HAP-1 (cell line): ENCODE data around the gene IDH2.

ENCODE experiments used
- DNase-seq, 2 experiments: peaks; one replicate each; pipeline ENCODE4 v3.0.0-alpha.2; 2016 to 2020; ENCODE audit warnings: low spot score in 2 of 2
- H3K27me3 ChIP-seq: fragments of 250-450 bp; sonication (Bioruptor Pico); 2 replicates; pipeline ENCODE4 v1.5.1; 2020; ENCODE audit warnings: low read depth, mild to moderate bottlenecking, moderate library complexity
- H3K36me3 ChIP-seq: fragments of 250-450 bp; sonication (Bioruptor Pico); replicated peaks from 2 replicates; pipeline ENCODE4 v1.5.1; 2020; ENCODE audit warnings: mild to moderate bottlenecking
- H3K4me1 ChIP-seq: fragments of 250-450 bp; sonication (Bioruptor Pico); 2 replicates; pipeline ENCODE4 v1.5.1; 2020; ENCODE audit warnings: mild to moderate bottlenecking
- H3K4me3 ChIP-seq: fragments of 250-450 bp; sonication (Bioruptor Pico); 2 replicates; pipeline ENCODE4 v1.5.1; 2020; ENCODE audit warnings: mild to moderate bottlenecking, moderate library complexity
- H3K9me3 ChIP-seq: fragments of 250-450 bp; sonication (Bioruptor Pico); 2 replicates; pipeline ENCODE4 v1.5.1; 2020; ENCODE audit warnings: mild to moderate bottlenecking, moderate library complexity
- in situ Hi-C: fragments of 300-500 bp; cut with MboI; formaldehyde crosslinking; loops from 3 replicates; pipeline ENCODE4 v1.14.3; 2020; ENCODE audit warnings: low sequenced_read_pairs, inconsistent platforms, mixed read lengths

Gene IDH2

DNA sequence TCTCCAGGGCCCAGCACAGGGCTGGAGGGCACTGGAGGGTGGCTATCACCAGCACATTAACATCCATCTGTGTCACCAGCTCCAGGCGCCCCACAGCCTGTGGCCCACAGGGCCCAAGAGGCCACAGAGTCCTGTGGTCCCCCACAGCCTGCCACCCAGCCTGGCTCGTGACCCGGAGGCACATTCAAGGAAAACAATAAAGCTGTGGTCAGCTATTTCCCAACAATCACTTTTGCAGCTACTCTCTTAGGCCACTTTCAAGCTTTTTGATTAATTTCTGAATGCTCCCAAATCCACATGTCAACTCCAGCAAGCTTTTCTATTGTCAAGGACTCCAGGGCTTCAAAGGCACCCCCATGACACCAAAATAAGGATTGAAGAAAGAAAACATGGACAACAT lies 16.7 kb downstream of the IDH2 start:
- H3K4me3 ChIP-seq = no peak overlapping the region
- H3K27me3 ChIP-seq = no peaks in the 10 kb centered on the region
- in situ Hi-C loops = loop anchor here (10.0 kb wide), 1 partner anchor 211 kb away; no protein-coding TSS in a partner anchor
- no peaks in the 10 kb centered on the region for H3K4me1 ChIP-seq
- peaks cover 4% of the 10 kb centered on the region for H3K36me3 ChIP-seq
- DNase-seq = no peak
- H3K9me3 ChIP-seq = no peaks in the 10 kb centered on the region

DNA sequence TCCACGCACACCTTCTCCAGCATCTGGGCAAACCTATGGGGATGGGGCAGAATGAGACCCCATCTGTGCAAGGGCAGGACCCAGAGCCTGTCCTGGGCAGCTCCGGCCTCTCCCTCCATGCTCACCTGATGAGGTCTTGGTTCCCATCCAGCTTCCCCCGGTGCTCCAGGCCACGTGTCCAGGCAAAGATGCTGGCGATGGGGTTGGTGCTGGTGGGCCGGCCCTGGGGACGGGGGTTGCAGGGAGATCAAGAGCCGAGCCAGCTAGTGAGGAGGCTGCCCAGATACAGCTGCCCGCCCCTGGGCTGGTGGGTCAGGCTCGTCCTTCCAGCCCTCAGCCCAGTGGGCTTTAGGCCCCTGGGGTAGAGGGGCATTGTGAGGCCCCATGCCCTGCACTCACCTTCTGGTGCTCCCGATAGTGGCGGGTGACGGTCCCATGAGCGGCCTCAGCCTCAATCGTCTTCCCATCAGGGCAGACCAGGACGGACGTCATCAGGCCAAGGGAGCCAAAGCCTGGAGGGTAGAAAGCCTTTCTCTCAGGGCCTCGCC lies 17.3 kb downstream of the IDH2 start:
- peaks cover 4% of the 10 kb centered on the region for H3K36me3 ChIP-seq
- no peaks in the 10 kb centered on the region for H3K9me3 ChIP-seq
- H3K4me3 ChIP-seq = no peak overlapping the region
- no peaks in the 10 kb centered on the region for H3K27me3 ChIP-seq
- DNase-seq = no peak
- in situ Hi-C loops = loop anchor here (10.0 kb wide), 1 partner anchor 210 kb away; no protein-coding TSS in a partner anchor
- H3K4me1 ChIP-seq = no peaks in the 10 kb centered on the region

DNA sequence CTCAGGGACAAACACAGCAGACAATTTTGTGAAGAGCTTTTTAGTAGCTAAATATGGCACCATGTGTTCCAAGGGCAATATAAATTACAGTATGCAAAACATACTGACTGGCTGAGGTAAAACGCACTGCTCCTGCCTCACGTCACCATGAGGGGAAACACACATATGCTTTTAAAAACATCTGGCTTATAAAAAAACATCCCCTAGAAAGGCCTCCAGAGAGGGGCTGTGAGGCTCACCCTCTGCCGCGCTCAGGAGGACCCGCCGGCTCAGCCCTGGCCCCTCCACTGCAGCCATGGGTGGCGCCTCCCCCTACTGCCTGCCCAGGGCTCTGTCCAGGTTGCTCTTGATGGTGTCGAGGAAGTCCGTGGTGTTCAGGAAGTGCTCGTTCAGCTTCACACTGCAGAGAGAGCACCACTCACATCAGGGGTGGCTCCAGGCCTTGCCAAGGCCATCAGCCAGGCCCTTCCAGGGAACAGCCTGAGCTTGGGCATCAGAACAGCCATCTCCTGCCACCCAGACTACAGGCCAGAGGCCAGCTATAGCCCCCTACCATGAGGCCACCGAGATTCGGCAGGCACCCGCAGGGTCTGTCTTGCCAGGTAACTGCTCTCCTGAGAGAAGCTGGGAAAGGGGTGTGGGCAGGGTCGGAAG lies 18.2 kb downstream of the IDH2 start:
- Histone ChIP-seq H3K4me1 (no peaks in the 10 kb centered on the region), H3K9me3 (no peaks in the 10 kb centered on the region), H3K4me3 (no peak overlapping the region), H3K27me3 (no peaks in the 10 kb centered on the region), H3K36me3 (peaks cover 4% of the 10 kb centered on the region)
- no peak for DNase-seq
- in situ Hi-C loops = loop anchor here (10.0 kb wide), 1 partner anchor 209 kb away; no protein-coding TSS in a partner anchor

- no peak overlapping the region for H3K4me3 ChIP-seq
- no peaks in the 10 kb centered on the region for H3K9me3 ChIP-seq
- in situ Hi-C loops = loop anchor here (10.0 kb wide), 1 partner anchor 209 kb away; no protein-coding TSS in a partner anchor
- no peaks in the 10 kb centered on the region for H3K4me1 ChIP-seq
- no peak for DNase-seq
- H3K36me3 ChIP-seq = peaks cover 4% of the 10 kb centered on the region
- no peaks in the 10 kb centered on the region for H3K27me3 ChIP-seq
These were observed 18.8 kb downstream of the IDH2 start for GRCh38 chr15:90083419-90083818.

DNA sequence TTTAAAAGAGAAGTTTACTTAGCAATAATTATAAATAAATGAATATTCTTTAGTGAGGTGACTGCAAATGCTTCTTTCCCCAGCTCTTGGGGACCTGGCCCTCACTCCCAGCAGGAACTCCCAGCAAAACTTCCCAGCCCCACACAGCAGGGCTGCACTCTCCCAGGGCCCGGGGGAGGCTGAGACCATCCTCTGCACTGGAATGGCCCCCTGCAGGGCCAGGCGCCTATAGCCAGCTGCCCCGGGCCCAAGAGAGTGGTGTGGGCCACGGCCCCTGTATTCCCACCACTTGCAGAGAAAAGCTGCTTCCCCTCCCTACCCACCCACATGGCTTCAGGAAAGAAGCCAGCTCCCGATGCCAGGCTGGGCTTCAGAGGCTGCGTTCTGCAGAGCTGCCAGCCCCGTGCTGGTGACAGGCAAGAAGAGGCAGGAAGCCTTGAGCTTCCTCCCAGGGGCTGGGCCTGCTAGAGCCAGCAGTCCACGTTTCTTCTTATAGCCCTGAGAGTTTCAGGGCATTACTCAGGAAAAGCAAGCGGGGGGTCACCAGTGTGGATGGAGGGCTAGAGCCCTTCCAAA lies 20.0 kb downstream of the IDH2 start:
- Histone ChIP-seq H3K4me1 (no peaks in the 10 kb centered on the region), H3K9me3 (no peaks in the 10 kb centered on the region), H3K36me3 (peaks cover 4% of the 10 kb centered on the region), H3K4me3 (no peak overlapping the region), H3K27me3 (no peaks in the 10 kb centered on the region)
- DNase-seq = no peak
- in situ Hi-C loops = loop anchor here (10.0 kb wide), 1 partner anchor 207 kb away; no protein-coding TSS in a partner anchor

- no peaks in the 10 kb centered on the region for H3K4me1 ChIP-seq
These were observed 21.4 kb downstream of the IDH2 start for GRCh38 chr15:90080818-90081393.

DNA sequence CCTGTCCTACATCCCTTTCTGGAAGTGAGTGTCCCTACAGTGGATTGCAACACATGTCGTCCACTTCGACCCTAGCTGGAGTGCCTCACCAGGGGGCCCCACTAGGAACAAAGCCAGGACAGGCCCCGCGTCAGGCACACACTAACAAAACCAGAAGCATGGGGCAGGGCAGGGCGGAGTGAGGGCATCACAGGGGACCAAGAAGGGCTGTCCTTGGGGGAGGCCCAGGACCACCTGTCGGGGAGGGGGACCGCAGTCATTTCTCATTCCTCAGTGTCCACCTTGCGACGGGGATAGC lies 21.9 kb downstream of the IDH2 start:
- in situ Hi-C loops = loop anchor here (10.0 kb wide), 1 partner anchor 206 kb away; no protein-coding TSS in a partner anchor
- Histone ChIP-seq H3K4me3 (no peak overlapping the region), H3K27me3 (no peaks in the 10 kb centered on the region), H3K9me3 (no peaks in the 10 kb centered on the region), H3K4me1 (no peaks in the 10 kb centered on the region), H3K36me3 (peaks cover 2% of the 10 kb centered on the region)
- DNase-seq = no peak

More at GRCh38 chr15:90080818-90081393, 21.4 kb downstream of the IDH2 start:
- no peaks in the 10 kb centered on the region for H3K27me3 ChIP-seq
- no peaks in the 10 kb centered on the region for H3K9me3 ChIP-seq
- no peak for DNase-seq
- H3K4me3 ChIP-seq = no peak overlapping the region
- in situ Hi-C loops = loop anchor here (10.0 kb wide), 1 partner anchor 206 kb away; no protein-coding TSS in a partner anchor
- H3K36me3 ChIP-seq = peaks cover 5% of the 10 kb centered on the region

GRCh38 chr15:90079619-90080457 lies 22.4 kb downstream of the IDH2 start:
- Histone ChIP-seq H3K4me3 (no peak overlapping the region), H3K27me3 (no peaks in the 10 kb centered on the region), H3K4me1 (no peaks in the 10 kb centered on the region), H3K9me3 (no peaks in the 10 kb centered on the region), H3K36me3 (peaks cover 2% of the 10 kb centered on the region)
- in situ Hi-C loops = loop anchor here (10.0 kb wide), 3 partner anchors 205 to 345 kb away; no protein-coding TSS in a partner anchor
- no peak for DNase-seq

DNA sequence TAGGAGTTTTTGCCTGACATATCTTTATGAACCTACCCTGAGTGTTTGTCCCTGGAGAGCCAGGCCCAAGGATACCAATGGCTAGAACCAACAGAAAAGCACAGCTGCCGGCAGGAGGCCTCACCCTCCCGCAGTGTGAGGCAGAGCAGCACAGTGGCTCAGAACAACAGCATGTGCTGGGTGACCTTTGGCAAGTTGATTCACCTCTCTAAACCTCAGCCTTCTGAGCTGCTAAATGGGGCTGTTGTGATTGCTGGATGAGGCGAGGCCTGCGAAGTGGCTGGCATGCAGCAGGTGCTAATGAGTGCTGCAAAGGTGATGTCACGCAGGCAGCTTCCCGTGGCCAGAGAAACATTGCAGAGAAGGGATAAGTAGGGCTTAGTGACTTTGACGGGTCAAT lies 23.3 kb downstream of the IDH2 start:
- no peak for DNase-seq
- no peak overlapping the region for H3K4me3 ChIP-seq
- H3K27me3 ChIP-seq = no peaks in the 10 kb centered on the region
- in situ Hi-C loops = loop anchor here (10.0 kb wide), 2 partner anchors 314 to 344 kb away; no protein-coding TSS in a partner anchor
- no peaks in the 10 kb centered on the region for H3K9me3 ChIP-seq
- H3K36me3 ChIP-seq = peaks cover 2% of the 10 kb centered on the region
- H3K4me1 ChIP-seq = no peaks in the 10 kb centered on the region

GRCh38 chr15:90076716-90077115 lies 25.6 kb downstream of the IDH2 start:
- no peak for DNase-seq
- Histone ChIP-seq H3K36me3 (peaks cover 2% of the 10 kb centered on the region), H3K4me3 (no peak overlapping the region), H3K27me3 (no peaks in the 10 kb centered on the region), H3K4me1 (no peaks in the 10 kb centered on the region), H3K9me3 (no peaks in the 10 kb centered on the region)
- in situ Hi-C loops = loop anchor here (10.0 kb wide), 2 partner anchors 312 to 342 kb away; no protein-coding TSS in a partner anchor

DNA sequence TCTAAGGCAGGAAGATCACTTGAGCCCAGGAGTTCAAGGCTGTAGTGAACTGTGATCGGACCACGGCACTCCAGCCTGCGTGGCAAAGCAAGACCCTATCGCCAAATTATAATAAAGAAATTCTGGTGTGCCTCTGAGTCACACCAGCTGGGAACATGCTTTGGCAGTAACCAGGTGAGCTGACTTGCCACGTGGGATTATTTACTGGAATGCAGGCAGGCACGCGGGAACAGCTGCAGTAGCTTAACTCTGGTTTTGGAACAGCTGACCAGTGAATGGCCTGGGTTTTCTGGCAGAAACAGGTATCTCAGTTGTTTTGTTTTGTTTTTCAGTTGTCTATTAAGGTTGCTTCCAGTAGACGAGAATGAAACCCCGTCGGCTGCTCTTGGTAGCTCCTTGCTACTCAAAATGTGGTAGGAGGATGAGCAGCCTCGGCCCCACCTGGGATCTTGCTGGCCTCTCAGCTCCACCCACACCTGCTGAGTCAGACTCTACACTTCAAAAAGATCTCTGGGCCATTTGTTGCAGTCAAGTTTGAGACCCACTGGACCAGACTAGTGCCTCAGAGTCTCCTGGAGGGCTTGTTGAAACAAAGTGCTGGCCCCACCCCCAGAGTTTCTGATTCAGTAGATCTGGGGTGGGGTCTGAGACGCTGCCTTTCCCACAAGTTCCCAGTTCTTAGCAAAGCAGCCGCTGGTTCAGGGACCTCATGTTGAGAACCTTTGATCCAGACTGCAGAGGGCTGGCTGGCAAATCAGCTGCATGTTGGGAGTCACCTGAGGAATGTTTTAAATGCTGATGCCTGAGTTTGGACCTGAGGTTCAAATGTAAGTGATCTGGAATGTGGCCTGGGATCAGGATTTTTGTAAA lies 26.6 kb downstream of the IDH2 start:
- Histone ChIP-seq H3K27me3 (no peaks in the 10 kb centered on the region), H3K36me3 (peaks cover 2% of the 10 kb centered on the region), H3K4me1 (no peaks in the 10 kb centered on the region), H3K9me3 (no peaks in the 10 kb centered on the region), H3K4me3 (no peak overlapping the region)
- in situ Hi-C loops = loop anchor here (10.0 kb wide), 2 partner anchors 311 to 341 kb away; no protein-coding TSS in a partner anchor
- DNase-seq = no peak

DNA sequence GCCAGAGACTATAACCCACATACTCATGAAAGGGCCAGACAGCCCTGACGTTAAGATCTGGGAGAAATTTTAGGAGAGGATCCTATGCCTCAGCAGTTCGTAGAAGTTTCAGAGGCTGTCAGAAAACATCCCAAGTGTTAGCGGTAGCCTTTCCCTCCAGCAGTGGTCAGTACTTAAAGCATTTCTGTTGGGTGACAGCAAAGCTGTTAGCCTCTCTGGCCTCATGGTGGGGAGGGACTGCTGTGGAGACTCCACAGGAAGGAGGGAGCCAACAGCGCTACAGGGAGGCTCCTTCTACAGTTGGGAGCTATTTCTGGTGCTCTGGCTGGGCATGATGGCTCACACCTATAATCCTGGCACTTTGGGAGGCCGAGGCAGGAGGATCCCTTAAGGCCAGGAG lies 27.4 kb downstream of the IDH2 start:
- Histone ChIP-seq H3K27me3 (no peaks in the 10 kb centered on the region), H3K4me3 (no peak overlapping the region), H3K9me3 (no peaks in the 10 kb centered on the region), H3K36me3 (peaks cover 2% of the 10 kb centered on the region), H3K4me1 (no peaks in the 10 kb centered on the region)
- in situ Hi-C loops = loop anchor here (5.0 to 10.0 kb wide), 3 partner anchors 178 to 340 kb away; no protein-coding TSS in a partner anchor
- no peak for DNase-seq
